Heart left ventricle (tissue), 16 donors: ENCODE results near the gene RGL1. TPM values are rescaled to one million over a fixed set of nuclear protein-coding genes. Genes with fewer than 3 reads are reported as not detected.
A peak's percentile ranks its signal among the peaks of the same experiment; 100 is the strongest.

Experiments used
- ATAC-seq, 4 donors: fragments of 200-7000 bp; cut with Tn5 transposase; one replicate each; pipeline ENCODE4 v1.9.1; 2020 to 2022; ENCODE audit warnings: moderate library complexity in 4 of 4, mild to moderate bottlenecking in 3 of 4, moderate number of reproducible peaks in 1 of 4
- DNase-seq, 5 donors: peaks; one replicate each; pipeline ENCODE4 v3.0.0-alpha.2; 2020
- H3K27ac ChIP-seq, 12 donors: fragments of 200-600 bp; sonication (generic) in 4 of 12; one replicate each; pipeline versions ENCODE4 v1.5.0 to v1.8.0; 2016 to 2022; ENCODE audit warnings: mild to moderate bottlenecking in 2 of 12
- H3K27me3 ChIP-seq, 9 donors: fragments of 200-600 bp; sonication (generic) in 2 of 9; one replicate each; pipeline versions ENCODE4 v1.5.1 to v1.8.0; 2016 to 2022; ENCODE audit warnings: mild to moderate bottlenecking in 3 of 9
- H3K36me3 ChIP-seq, 9 donors: fragments of 200-600 bp; sonication (generic) in 2 of 9; one replicate each; pipeline versions ENCODE4 v1.5.0 to v1.8.0; 2018 to 2022; ENCODE audit warnings: mild to moderate bottlenecking in 2 of 9
- H3K4me1 ChIP-seq, 12 donors: fragments of 200-600 bp; sonication (generic) in 4 of 12; one replicate each; pipeline versions ENCODE4 v1.5.0 to v1.8.0; 2016 to 2022; ENCODE audit warnings: mild to moderate bottlenecking in 3 of 12
- H3K4me3 ChIP-seq, 12 donors: fragments of 200-600 bp; sonication (generic) in 4 of 12; one replicate each; pipeline versions ENCODE4 v1.5.0 to v1.8.0; 2017 to 2022; ENCODE audit warnings: mild to moderate bottlenecking in 9 of 12, moderate library complexity in 4 of 12
- H3K9me3 ChIP-seq, 12 donors: fragments of 200-600 bp; sonication (generic) in 4 of 12; one replicate each; pipeline versions ENCODE4 v1.5.0 to v1.8.0; 2016 to 2022; ENCODE audit warnings: mild to moderate bottlenecking in 1 of 12
- CTCF ChIP-seq, 12 donors: fragments of 200-600 bp; sonication (generic) in 4 of 12; IDR thresholded peaks; one replicate each; pipeline versions ENCODE4 v1.5.0 to v1.8.0; 2018 to 2022; ENCODE audit warnings: antibody characterized with exemption in 12 of 12, mild to moderate bottlenecking in 5 of 12
- POLR2A ChIP-seq, 2 donors: fragments of 450-650 bp; IDR thresholded peaks; one replicate each; pipeline ENCODE4 v1.6.1; 2017; ENCODE audit warnings: antibody characterized with exemption in 2 of 2, mild to moderate bottlenecking in 2 of 2, moderate library complexity in 2 of 2
- WGBS, 4 donors: extraction: QIAGEN DNeasy Blood & Tissue Kit in 2 of 4; methylation state at CpG; one replicate each; pipeline versions ENCODE4 v1.1.5 to v1.1.7; 2013 to 2018; 5-methylcytosine and 5-hydroxymethylcytosine counted together
- intact Hi-C, 10 donors: fragments of 100-400 bp; cut with DNase I; formaldehyde crosslinking; loops; one replicate each; pipeline versions ENCODE4 v1.11.1 to v1.14.2; 2022
- polyA plus RNA-seq, 2 donors: library from polyadenylated mRNA; stranded (reverse); fragments of 200-250 nt; gene quantifications; one replicate each; pipeline ENCODE4 v1.2.3, GENCODE V29; 2013
- total RNA-seq, 9 donors: library from RNA; depleted of rRNA in 2 of 9; stranded (reverse); fragments of >200 nt in 2 of 9; fragmentation: NEBNext Ultra II Directional in 3 of 9; extraction: Animal tissue kit (Norgen Biotek cat#: 25700) in 3 of 9; gene quantifications; one replicate each; pipeline versions ENCODE4 v1.1.0 to v1.2.4, GENCODE V29; 2016 to 2023
- donor health status: ischemic (EF 13 %, LVEDD 7.1; RV severe dilation, severe dysfunction).
- donor health status: healthy with polysubstance abuse.
- donor health status: DM: no; HTN: yes; CAD: no.
- donor health status: DM: no; HTN: no; CAD: no.
- donor health status: ischemic (EF 25% LVEDD 6.9; RV normal size, moderate dysfunction).
- donor health status: ischemic (EF 25% LVEDD 5.7; RV mildly dilated, moderate dysfunction).
- donor health status: healthy.
- donor health status: DM: yes; HTN: yes; CAD: no.
- donor health status: ischemic (EF 35%, LVEDD 5.7; RV mildly dilated, moderate dysfunction).
- donor health status: nonischemic (EF 11% LVEDD 7.7; RV severe dilation, severe dysfunction).
- donor health status: DM: yes; HTN: yes; CAD: no.
- donor health status: PGD.
- donor health status: ischemic (EF 29% LVEDD 5.4; RV normal size, mild dysfunction).
- donor health status: nonischemic (EF 23%, LVEDD 6.1; RV moderate dilation, normal function).

The RGL1 gene
- total and polyA plus RNA-seq, 11 donors: 5.6 to 50.6 (median 15.5) TPM

GRCh38 chr1:183886853-183887252 is 81.9 kb downstream of the RGL1 start:
- H3K27ac ChIP-seq: peak overlapping the region in 1 of 12 donors; percentile 80
- no peak for TF ChIP-seq CTCF (IDR thresholded peaks at IDR 0.05)
- TF ChIP-seq POLR2A (IDR thresholded peaks at IDR 0.05): no peak
- peaks cover 0 to 68% (median 64%) of the 10 kb centered on the region in 9 donors for H3K36me3 ChIP-seq
- no peak for ATAC-seq
- no peaks in the 10 kb centered on the region for H3K9me3 ChIP-seq
- DNase-seq: no peak
- intact Hi-C loops: loop anchor here in 1 of 10 donors (10.0 kb wide), 1 partner anchor 72 kb away; no protein-coding TSS in a partner anchor
- peaks cover 0 to 80% (median 30%) of the 10 kb centered on the region in 12 donors for H3K4me1 ChIP-seq
- H3K27me3 ChIP-seq: no peaks in the 10 kb centered on the region
- no peak overlapping the region for H3K4me3 ChIP-seq

GRCh38 chr1:183887826-183888819 is 83.2 kb downstream of the RGL1 start:
- Histone ChIP-seq H3K27me3 (no peaks in the 10 kb centered on the region), H3K36me3 (peaks cover 0 to 81% (median 76%) of the 10 kb centered on the region in 9 donors), H3K27ac (peak overlapping the region in 2 of 12 donors; percentile 21 to 81), H3K9me3 (no peaks in the 10 kb centered on the region), H3K4me3 (no peak overlapping the region), H3K4me1 (peaks cover 0 to 80% (median 20%) of the 10 kb centered on the region in 12 donors)
- WGBS, 4 donors: 79 to 84% (median 83%) methylated on average over 9 of the region's 9 CpGs
- ATAC-seq: no peak
- TF ChIP-seq POLR2A (IDR thresholded peaks at IDR 0.05): no peak
- DNase-seq: no peak
- intact Hi-C loops: loop anchor here in 1 of 10 donors (10.0 kb wide), 1 partner anchor 73 kb away; no protein-coding TSS in a partner anchor

GRCh38 chr1:183889095-183889494 is 84.2 kb downstream of the RGL1 start:
- H3K4me3 ChIP-seq: no peak overlapping the region
- peaks cover 0 to 81% (median 24%) of the 10 kb centered on the region in 12 donors for H3K4me1 ChIP-seq
- H3K27ac ChIP-seq: peak overlapping the region in 2 of 12 donors; percentile 16 to 81
- no peaks in the 10 kb centered on the region for H3K27me3 ChIP-seq
- TF ChIP-seq POLR2A (IDR thresholded peaks at IDR 0.05) (no peak), CTCF (IDR thresholded peaks at IDR 0.05) (no peak)
- no peak for DNase-seq
- no peak for ATAC-seq
- intact Hi-C loops: loop anchor here in 1 of 10 donors (10.0 kb wide), 1 partner anchor 74 kb away; no protein-coding TSS in a partner anchor
- H3K36me3 ChIP-seq: peaks cover 0 to 82% (median 80%) of the 10 kb centered on the region in 9 donors
- no peaks in the 10 kb centered on the region for H3K9me3 ChIP-seq
- 54 to 59% (median 58%) methylated on average over 2 of the region's 2 CpGs for WGBS, 4 donors

GRCh38 chr1:183891158-183891856 is 86.4 kb downstream of the RGL1 start:
- ATAC-seq (no peak), DNase-seq (no peak)
- intact Hi-C loops: loop anchor here in 1 of 10 donors (10.0 kb wide), 1 partner anchor 197 kb away; no protein-coding TSS in a partner anchor
- Histone ChIP-seq H3K36me3 (peaks cover 0 to 82% (median 78%) of the 10 kb centered on the region in 9 donors), H3K27ac (peak overlapping the region in 1 of 12 donors; percentile 81), H3K27me3 (no peaks in the 10 kb centered on the region), H3K4me3 (no peak overlapping the region), H3K9me3 (no peaks in the 10 kb centered on the region), H3K4me1 (peaks cover 0 to 78% (median 25%) of the 10 kb centered on the region in 12 donors)
- TF ChIP-seq POLR2A (IDR thresholded peaks at IDR 0.05) (no peak), CTCF (IDR thresholded peaks at IDR 0.05) (no peak)
- 79 to 89% (median 86%) methylated on average over 3 of the region's 3 CpGs for WGBS, 4 donors
